ENCODE data around the gene ABCD4.

ABCD4 gene

DNA sequence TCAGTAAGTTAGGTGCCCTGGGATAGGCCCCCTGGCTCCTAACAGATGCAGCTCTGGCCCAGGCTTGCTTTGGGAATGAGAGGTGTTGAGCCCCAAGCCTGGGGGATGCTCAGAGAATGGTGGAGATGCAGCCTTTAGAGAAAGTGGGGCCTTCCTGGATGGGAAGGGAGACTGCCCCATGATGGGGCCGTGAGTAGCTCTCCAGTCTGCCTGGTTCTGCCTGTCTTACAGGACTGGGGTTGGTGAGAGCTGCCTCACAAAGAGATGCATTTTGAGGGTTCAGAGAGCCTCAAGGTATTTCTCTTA lies 45.0 kb upstream of the ABCD4 start:
- TF ChIP-seq, protein P1, sequence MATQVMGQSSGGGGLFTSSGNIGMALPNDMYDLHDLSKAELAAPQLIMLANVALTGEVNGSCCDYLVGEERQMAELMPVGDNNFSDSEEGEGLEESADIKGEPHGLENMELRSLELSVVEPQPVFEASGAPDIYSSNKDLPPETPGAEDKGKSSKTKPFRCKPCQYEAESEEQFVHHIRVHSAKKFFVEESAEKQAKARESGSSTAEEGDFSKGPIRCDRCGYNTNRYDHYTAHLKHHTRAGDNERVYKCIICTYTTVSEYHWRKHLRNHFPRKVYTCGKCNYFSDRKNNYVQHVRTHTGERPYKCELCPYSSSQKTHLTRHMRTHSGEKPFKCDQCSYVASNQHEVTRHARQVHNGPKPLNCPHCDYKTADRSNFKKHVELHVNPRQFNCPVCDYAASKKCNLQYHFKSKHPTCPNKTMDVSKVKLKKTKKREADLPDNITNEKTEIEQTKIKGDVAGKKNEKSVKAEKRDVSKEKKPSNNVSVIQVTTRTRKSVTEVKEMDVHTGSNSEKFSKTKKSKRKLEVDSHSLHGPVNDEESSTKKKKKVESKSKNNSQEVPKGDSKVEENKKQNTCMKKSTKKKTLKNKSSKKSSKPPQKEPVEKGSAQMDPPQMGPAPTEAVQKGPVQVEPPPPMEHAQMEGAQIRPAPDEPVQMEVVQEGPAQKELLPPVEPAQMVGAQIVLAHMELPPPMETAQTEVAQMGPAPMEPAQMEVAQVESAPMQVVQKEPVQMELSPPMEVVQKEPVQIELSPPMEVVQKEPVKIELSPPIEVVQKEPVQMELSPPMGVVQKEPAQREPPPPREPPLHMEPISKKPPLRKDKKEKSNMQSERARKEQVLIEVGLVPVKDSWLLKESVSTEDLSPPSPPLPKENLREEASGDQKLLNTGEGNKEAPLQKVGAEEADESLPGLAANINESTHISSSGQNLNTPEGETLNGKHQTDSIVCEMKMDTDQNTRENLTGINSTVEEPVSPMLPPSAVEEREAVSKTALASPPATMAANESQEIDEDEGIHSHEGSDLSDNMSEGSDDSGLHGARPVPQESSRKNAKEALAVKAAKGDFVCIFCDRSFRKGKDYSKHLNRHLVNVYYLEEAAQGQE (IDR thresholded peaks at IDR 0.05; ENCODE audit: insufficient replicate concordance, low read depth) = no peak
- TF ChIP-seq GABPA (IDR thresholded peaks at IDR 0.05; ENCODE audit: low read depth) = no peak
- no peak for TF ChIP-seq SPI1 (IDR thresholded peaks at IDR 0.05; ENCODE audit: borderline replicate concordance, low read depth)
- TF ChIP-seq, protein P2, sequence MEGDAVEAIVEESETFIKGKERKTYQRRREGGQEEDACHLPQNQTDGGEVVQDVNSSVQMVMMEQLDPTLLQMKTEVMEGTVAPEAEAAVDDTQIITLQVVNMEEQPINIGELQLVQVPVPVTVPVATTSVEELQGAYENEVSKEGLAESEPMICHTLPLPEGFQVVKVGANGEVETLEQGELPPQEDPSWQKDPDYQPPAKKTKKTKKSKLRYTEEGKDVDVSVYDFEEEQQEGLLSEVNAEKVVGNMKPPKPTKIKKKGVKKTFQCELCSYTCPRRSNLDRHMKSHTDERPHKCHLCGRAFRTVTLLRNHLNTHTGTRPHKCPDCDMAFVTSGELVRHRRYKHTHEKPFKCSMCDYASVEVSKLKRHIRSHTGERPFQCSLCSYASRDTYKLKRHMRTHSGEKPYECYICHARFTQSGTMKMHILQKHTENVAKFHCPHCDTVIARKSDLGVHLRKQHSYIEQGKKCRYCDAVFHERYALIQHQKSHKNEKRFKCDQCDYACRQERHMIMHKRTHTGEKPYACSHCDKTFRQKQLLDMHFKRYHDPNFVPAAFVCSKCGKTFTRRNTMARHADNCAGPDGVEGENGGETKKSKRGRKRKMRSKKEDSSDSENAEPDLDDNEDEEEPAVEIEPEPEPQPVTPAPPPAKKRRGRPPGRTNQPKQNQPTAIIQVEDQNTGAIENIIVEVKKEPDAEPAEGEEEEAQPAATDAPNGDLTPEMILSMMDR (IDR thresholded peaks at IDR 0.05; ENCODE audit: insufficient read depth, low read length) = no peak
- TF ChIP-seq POLR2AphosphoS5 (IDR thresholded peaks at IDR 0.05; ENCODE audit: low read depth) = no peak
- Histone ChIP-seq H3K4me3 (replicated peaks; ENCODE audit: insufficient read depth, low read length) (no peak overlapping the region), H3K27ac (replicated peaks) (no peak overlapping the region), H3K27me3 (ENCODE audit: insufficient read depth, poor library complexity, severe bottlenecking) (no peaks in the 10 kb centered on the region)
- no peak for DNase-seq (ENCODE audit: low read depth in 1 of 2, low spot score in 1 of 2)

DNA sequence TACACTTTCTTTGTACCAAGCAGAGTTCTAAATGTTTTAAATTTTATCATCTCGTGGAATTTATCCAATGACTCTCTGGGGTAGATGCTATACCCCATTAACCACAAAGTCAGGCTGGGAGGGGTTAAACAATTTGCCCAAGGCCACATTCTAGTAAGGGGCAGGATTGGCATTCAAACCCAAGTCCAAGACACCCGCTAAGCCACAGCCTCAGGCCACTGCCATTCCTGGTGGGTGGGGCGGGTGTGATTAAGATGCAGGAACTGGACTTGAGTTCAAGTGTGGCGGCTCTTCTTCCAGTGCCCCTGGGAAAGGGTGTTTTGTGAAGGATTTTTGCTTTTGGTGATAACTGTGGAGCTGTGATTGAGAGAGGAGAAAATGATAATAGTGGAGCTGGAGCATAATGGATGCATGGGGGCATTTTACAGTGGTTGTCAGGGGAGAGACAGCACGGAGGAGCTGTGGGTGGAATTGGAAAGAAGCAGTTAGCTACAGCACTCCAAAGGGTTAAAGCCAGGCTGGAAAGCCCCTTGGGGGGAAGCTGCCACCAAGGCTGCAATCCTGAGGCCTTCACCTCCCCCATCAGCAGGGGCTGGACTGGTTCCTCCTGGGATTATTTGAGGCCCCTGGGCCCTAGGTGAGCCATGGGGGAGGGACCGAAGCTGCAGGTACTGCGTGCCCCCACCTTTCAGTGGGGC lies 44.5 kb upstream of the ABCD4 start:
- DNase-seq (ENCODE audit: low read depth in 1 of 2, low spot score in 1 of 2) = no peak
- Histone ChIP-seq H3K27ac (replicated peaks) (no peak overlapping the region), H3K27me3 (ENCODE audit: insufficient read depth, poor library complexity, severe bottlenecking) (no peaks in the 10 kb centered on the region), H3K4me3 (replicated peaks; ENCODE audit: insufficient read depth, low read length) (no peak overlapping the region)
- TF ChIP-seq POLR2AphosphoS5 (IDR thresholded peaks at IDR 0.05; ENCODE audit: low read depth) (no peak), GABPA (IDR thresholded peaks at IDR 0.05; ENCODE audit: low read depth) (no peak), SPI1 (IDR thresholded peaks at IDR 0.05; ENCODE audit: borderline replicate concordance, low read depth) (no peak)
- TF ChIP-seq, protein P2 (IDR thresholded peaks at IDR 0.05; ENCODE audit: insufficient read depth, low read length) = no peak
- TF ChIP-seq, protein P1 (IDR thresholded peaks at IDR 0.05; ENCODE audit: insufficient replicate concordance, low read depth) = no peak

DNA sequence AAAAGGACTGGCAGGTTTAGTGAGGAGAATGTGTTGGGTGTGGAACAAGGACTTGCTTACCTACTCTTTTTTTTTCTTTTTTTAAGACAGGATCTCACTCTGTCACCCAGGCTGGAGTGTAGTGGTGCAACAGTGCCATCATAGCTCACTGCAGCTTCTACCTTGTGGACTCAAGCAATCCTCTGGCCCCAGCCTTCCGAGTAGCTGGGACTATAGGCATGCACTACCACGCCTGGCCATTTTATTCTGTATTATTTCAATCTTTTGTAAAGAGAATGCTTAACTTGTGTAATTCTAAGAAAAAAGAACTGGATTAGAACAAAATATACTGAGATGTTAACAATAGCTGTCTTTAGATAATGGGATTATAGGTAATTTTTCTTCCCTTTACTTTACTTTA lies 43.6 kb upstream of the ABCD4 start:
- Histone ChIP-seq H3K27ac (replicated peaks) (no peak overlapping the region), H3K27me3 (ENCODE audit: insufficient read depth, poor library complexity, severe bottlenecking) (no peaks in the 10 kb centered on the region), H3K4me3 (replicated peaks; ENCODE audit: insufficient read depth, low read length) (no peak overlapping the region)
- DNase-seq (ENCODE audit: low read depth in 1 of 2, low spot score in 1 of 2) = no peak
- TF ChIP-seq, protein P1 (IDR thresholded peaks at IDR 0.05; ENCODE audit: insufficient replicate concordance, low read depth) = no peak
- TF ChIP-seq, protein P2 (IDR thresholded peaks at IDR 0.05; ENCODE audit: insufficient read depth, low read length) = no peak
- TF ChIP-seq GABPA (IDR thresholded peaks at IDR 0.05; ENCODE audit: low read depth) (no peak), SPI1 (IDR thresholded peaks at IDR 0.05; ENCODE audit: borderline replicate concordance, low read depth) (no peak), POLR2AphosphoS5 (IDR thresholded peaks at IDR 0.05; ENCODE audit: low read depth) (no peak)

Measured in HL-60 (cell line).